ENCODE measurements around the gene ZC4H2.

ZC4H2 gene

GRCh38 chrX:64977830-64978229 lies 1.6 kb upstream of the ZC4H2 start:
- POLR2A ChIA-PET (ENCODE audit: low non-redundant PET) = no interaction called here
- CTCF ChIA-PET = no interaction called here
- no peak overlapping the region for H3K27ac ChIP-seq
- TF ChIP-seq CTCF (conservative IDR thresholded peaks at IDR 0.05; ENCODE audit: low read depth) = no peak
- no peak for DNase-seq (ENCODE audit: low spot score)

- ChIA-PET CTCF (no interaction called here), POLR2A (ENCODE audit: low non-redundant PET) (no interaction called here)
- no peak for DNase-seq (ENCODE audit: low spot score)
Measured at GRCh38 chrX:64977051-64977450, 801 bp upstream of the ZC4H2 start.

GRCh38 chrX:64976673-64977040 lies 407 bp upstream of the ZC4H2 start:
- CTCF ChIA-PET = no interaction called here
- POLR2A ChIA-PET (ENCODE audit: low non-redundant PET) = no interaction called here

More at GRCh38 chrX:64977051-64977450, 801 bp upstream of the ZC4H2 start:
- TF ChIP-seq CTCF (conservative IDR thresholded peaks at IDR 0.05; ENCODE audit: low read depth) = no peak
- no peak overlapping the region for H3K27ac ChIP-seq

GRCh38 chrX:64975491-64975890 lies 759 bp downstream of the ZC4H2 start:
- ChIA-PET POLR2A (ENCODE audit: low non-redundant PET) (no interaction called here), CTCF (no interaction called here)
- DNase-seq (ENCODE audit: low spot score) = no peak
- H3K27ac ChIP-seq = peak overlapping the region; percentile 61
- TF ChIP-seq CTCF (conservative IDR thresholded peaks at IDR 0.05; ENCODE audit: low read depth) = no peak

More at GRCh38 chrX:64976673-64977040, 407 bp upstream of the ZC4H2 start:
- no peak overlapping the region for H3K27ac ChIP-seq
- no peak for TF ChIP-seq CTCF (conservative IDR thresholded peaks at IDR 0.05; ENCODE audit: low read depth)
- DNase-seq (ENCODE audit: low spot score) = no peak

GRCh38 chrX:64925480-64925879 lies 50.8 kb downstream of the ZC4H2 start:
- CTCF ChIA-PET = no interaction called here
- no peak for TF ChIP-seq CTCF (conservative IDR thresholded peaks at IDR 0.05; ENCODE audit: low read depth)
- DNase-seq (ENCODE audit: low spot score) = no peak
- POLR2A ChIA-PET (ENCODE audit: low non-redundant PET) = no interaction called here
- H3K27ac ChIP-seq = no peak overlapping the region

- CTCF ChIA-PET = no interaction called here
- TF ChIP-seq CTCF (conservative IDR thresholded peaks at IDR 0.05; ENCODE audit: low read depth) = no peak
- H3K27ac ChIP-seq = no peak overlapping the region
- POLR2A ChIA-PET (ENCODE audit: low non-redundant PET) = no interaction called here
- no peak for DNase-seq (ENCODE audit: low spot score)
Measured at GRCh38 chrX:64908121-64908520, 68.1 kb downstream of the ZC4H2 start.

GRCh38 chrX:64894454-64895038 lies 81.7 kb downstream of the ZC4H2 start:
- ChIA-PET CTCF (no interaction called here), POLR2A (ENCODE audit: low non-redundant PET) (no interaction called here)
- no peak overlapping the region for H3K27ac ChIP-seq
- no peak for TF ChIP-seq CTCF (conservative IDR thresholded peaks at IDR 0.05; ENCODE audit: low read depth)
- DNase-seq (ENCODE audit: low spot score) = no peak
